ENCODE results near the gene TUBA3E. TPM values are rescaled to one million over a fixed set of nuclear protein-coding genes. Genes with fewer than 3 reads are reported as not detected.
"Not testable (repeated sequence)": the region's sequence is repeated elsewhere in the genome, so short reads cannot be mapped to it uniquely, and the experiment has no call there.

TUBA3E gene
- total and polyA plus RNA-seq, 2 of the 8 experiments (the other 6 are each of a cell fraction or from before 2014, with no cell fraction given), result not detected

- H3K79me1 ChIP-seq (ENCODE audit: low read depth, low read length); H3K56ac ChIP-seq (replicated peaks; ENCODE audit: insufficient read length, low read depth, low read length); H4K8ac ChIP-seq (ENCODE audit: extremely low read depth, insufficient read depth, low read length); FAIRE-seq; H3K27me3 ChIP-seq (replicated peaks in 1 of 4; ENCODE audit: control insufficient read depth in 3 of 4, extremely low read depth in 1 of 4, insufficient read depth in 3 of 4, low read length in 3 of 4); CTCF ChIA-PET (ENCODE audit: partially characterized antibody); H2BK20ac ChIP-seq (ENCODE audit: low read length); H3K4me3 ChIP-seq (ENCODE audit: extremely low read depth in 1 of 4, insufficient read depth in 2 of 4, low read depth in 3 of 4, low read length in 4 of 4); H4K20me1 ChIP-seq (replicated peaks in 1 of 2; ENCODE audit: control insufficient read depth in 1 of 2, insufficient read depth in 2 of 2, low read length in 2 of 2); H4K5ac ChIP-seq (ENCODE audit: insufficient read length, low read depth, low read length); DNase-seq (ENCODE audit: low read depth in 1 of 2, low spot score in 2 of 2); H3K4me2 ChIP-seq (ENCODE audit: insufficient read depth in 1 of 2, low read depth in 2 of 2, low read length in 2 of 2); H3K4me1 ChIP-seq (replicated peaks in 1 of 4; ENCODE audit: control insufficient read depth in 3 of 4, insufficient read depth in 4 of 4, low read length in 3 of 4); H2BK120ac ChIP-seq (replicated peaks; ENCODE audit: low read depth, low read length); H3K79me2 ChIP-seq (ENCODE audit: control insufficient read depth in 1 of 2, insufficient read depth in 2 of 2, low read length in 2 of 2); H3K27ac ChIP-seq (ENCODE audit: low read depth, low read length); H3K23me2 ChIP-seq (ENCODE audit: low read depth, low read length); H3K14ac ChIP-seq (ENCODE audit: insufficient read length); H2AK5ac ChIP-seq (ENCODE audit: low read depth, low read length); H2BK12ac ChIP-seq (ENCODE audit: low read depth, low read length); H3K4ac ChIP-seq (replicated peaks; ENCODE audit: insufficient read length, low read depth, low read length); H2BK15ac ChIP-seq (ENCODE audit: low read length); H2AFZ ChIP-seq (ENCODE audit: low read length); H3K23ac ChIP-seq (ENCODE audit: insufficient read length); H2BK5ac ChIP-seq (ENCODE audit: low read depth, low read length); H3K18ac ChIP-seq (ENCODE audit: extremely low read depth, low read length); H4K91ac ChIP-seq (replicated peaks; ENCODE audit: insufficient read length, low read length); H3K9me3 ChIP-seq (ENCODE audit: insufficient read depth in 2 of 2, low read depth in 1 of 2, low read length in 1 of 2); H3K9ac ChIP-seq (replicated peaks in 1 of 4; ENCODE audit: extremely low read depth in 1 of 4, low read depth in 3 of 4, low read length in 3 of 4): not testable (repeated sequence)
- 80% methylated on average over 2 of the region's 4 CpGs; no CpG with 5 or more reads in 1 of the 2 experiments for WGBS, 2 experiments (ENCODE audit: extremely low coverage in 1 of 2, insufficient coverage in 1 of 2, insufficient read length in 1 of 2, insufficient replicate concordance in 2 of 2, low coverage in 1 of 2, low lambda C conversion rate in 2 of 2, missing lambda C conversion rate in 1 of 2)
- POLR2A ChIA-PET (ENCODE audit: partially characterized antibody), result interaction anchor here (0.6 to 0.9 kb wide), 2 partner anchors 11 to 14 kb away, joined by 3 to 4 read pairs; no protein-coding TSS in a partner anchor
- peaks cover 3 to 25% (median 11%) of the 10 kb centered on the region in 4 experiments for H3K36me3 ChIP-seq (ENCODE audit: control insufficient read depth in 2 of 4, insufficient read depth in 4 of 4, low read length in 3 of 4)
Observed at GRCh38 chr2:130159376-130159775, 38.9 kb downstream of the TUBA3E start.

Measured in H1 (cell line).